Gastroesophageal sphincter (tissue), 3 donors: ENCODE results near the gene MYORG.

ENCODE experiments used
- CTCF ChIP-seq, 4 experiments: fragments of 200-600 bp in 2 of 4; fragments of 450-650 bp in 2 of 4; sonication (generic) in 1 of 4; IDR thresholded peaks; one replicate each; pipeline ENCODE4 v1.5.1; 2017 to 2019; ENCODE audit warnings: antibody characterized with exemption in 4 of 4, mild to moderate bottlenecking in 2 of 4, moderate library complexity in 2 of 4
- EP300 ChIP-seq: sonication (generic); formaldehyde crosslinking; IDR thresholded peaks from one replicate; pipeline ENCODE4 v1.6.1; 2017; ENCODE audit warnings: antibody characterized with exemption, mild to moderate bottlenecking
- POLR2A ChIP-seq, 2 donors: fragments of 450-650 bp; IDR thresholded peaks; one replicate each; pipeline ENCODE4 v1.6.1; 2017; ENCODE audit warnings: antibody characterized with exemption in 2 of 2, mild to moderate bottlenecking in 2 of 2, moderate library complexity in 1 of 2
- POLR2AphosphoS5 ChIP-seq: sonication (generic); formaldehyde crosslinking; IDR thresholded peaks from one replicate; pipeline ENCODE4 v1.6.1; 2017; ENCODE audit warnings: antibody characterized with exemption

- TF ChIP-seq CTCF (IDR thresholded peaks at IDR 0.05) (no peak), POLR2AphosphoS5 (peak; percentile 72), EP300 (no peak), POLR2A (IDR thresholded peaks at IDR 0.05) (no peak)
These were observed 33.6 kb downstream of the MYORG start for GRCh38 chr9:34343090-34343489.
